ENCODE data around the gene FMNL2. TPM values are rescaled to one million over a fixed set of nuclear protein-coding genes. Genes with fewer than 3 reads are reported as not detected.
A peak's percentile ranks its signal among the peaks of the same experiment; 100 is the strongest.

Gene FMNL2
- total RNA-seq (ENCODE audit: unreplicated experiment), result 41.7 TPM
- long read RNA-seq, partial matches to known transcripts, result 0 of 1 reads
- long read RNA-seq, other reads (novel, unspliced or antisense), result 1 of 1 reads

- peak; percentile 90 for DNase-seq (ENCODE audit: low spot score)
- no peak for TF ChIP-seq CTCF (IDR thresholded peaks at IDR 0.05; ENCODE audit: unreplicated experiment)
- H3K4me1 Mint-ChIP-seq (ENCODE audit: unreplicated experiment), result peaks cover 21% of the 10 kb centered on the region
- H3K9me3 Mint-ChIP-seq (ENCODE audit: unreplicated experiment), result no peaks in the 10 kb centered on the region
- peak within 1 kb of the TSS; percentile 99 for H3K4me3 Mint-ChIP-seq (ENCODE audit: unreplicated experiment)
- H3K27me3 Mint-ChIP-seq (ENCODE audit: unreplicated experiment), result peaks cover 8% of the 10 kb centered on the region
- no peaks in the 10 kb centered on the region for H3K36me3 Mint-ChIP-seq (ENCODE audit: low read depth, unreplicated experiment)
- H3K27ac Mint-ChIP-seq (ENCODE audit: unreplicated experiment), result no peak within 1 kb of the TSS
Observed at GRCh38 chr2:152335016-152335725, at the start of gene FMNL2. TSS of gene FMNL2 (plus strand) at chr2:152335174.

- DNase-seq (ENCODE audit: low spot score), result no peak
- Mint-ChIP-seq H3K27me3 (ENCODE audit: unreplicated experiment) (no peaks in the 10 kb centered on the region), H3K4me3 (ENCODE audit: unreplicated experiment) (no peak overlapping the region), H3K4me1 (ENCODE audit: unreplicated experiment) (no peaks in the 10 kb centered on the region), H3K27ac (ENCODE audit: unreplicated experiment) (no peak overlapping the region), H3K36me3 (ENCODE audit: low read depth, unreplicated experiment) (no peaks in the 10 kb centered on the region), H3K9me3 (ENCODE audit: unreplicated experiment) (no peaks in the 10 kb centered on the region)
- no peak for TF ChIP-seq CTCF (IDR thresholded peaks at IDR 0.05; ENCODE audit: unreplicated experiment)
Observed at GRCh38 chr2:152292991-152293390, 42.0 kb upstream of the FMNL2 start.

GRCh38 chr2:152297715-152298114 is 37.3 kb upstream of the FMNL2 start:
- H3K9me3 Mint-ChIP-seq (ENCODE audit: unreplicated experiment), result no peaks in the 10 kb centered on the region
- no peaks in the 10 kb centered on the region for H3K36me3 Mint-ChIP-seq (ENCODE audit: low read depth, unreplicated experiment)
- no peaks in the 10 kb centered on the region for H3K27me3 Mint-ChIP-seq (ENCODE audit: unreplicated experiment)
- no peak overlapping the region for H3K27ac Mint-ChIP-seq (ENCODE audit: unreplicated experiment)
- TF ChIP-seq CTCF (IDR thresholded peaks at IDR 0.05; ENCODE audit: unreplicated experiment), result no peak
- no peak overlapping the region for H3K4me3 Mint-ChIP-seq (ENCODE audit: unreplicated experiment)
- no peaks in the 10 kb centered on the region for H3K4me1 Mint-ChIP-seq (ENCODE audit: unreplicated experiment)
- no peak for DNase-seq (ENCODE audit: low spot score)

GRCh38 chr2:152298754-152299153 is 36.2 kb upstream of the FMNL2 start:
- no peaks in the 10 kb centered on the region for H3K4me1 Mint-ChIP-seq (ENCODE audit: unreplicated experiment)

More at GRCh38 chr2:152298754-152299153, 36.2 kb upstream of the FMNL2 start:
- Mint-ChIP-seq H3K4me3 (ENCODE audit: unreplicated experiment) (no peak overlapping the region), H3K9me3 (ENCODE audit: unreplicated experiment) (no peaks in the 10 kb centered on the region), H3K27ac (ENCODE audit: unreplicated experiment) (no peak overlapping the region), H3K27me3 (ENCODE audit: unreplicated experiment) (no peaks in the 10 kb centered on the region), H3K36me3 (ENCODE audit: low read depth, unreplicated experiment) (no peaks in the 10 kb centered on the region)
- DNase-seq (ENCODE audit: low spot score), result no peak
- TF ChIP-seq CTCF (IDR thresholded peaks at IDR 0.05; ENCODE audit: unreplicated experiment), result no peak

All from endothelial cell (in vitro differentiated cells).